GM12878 (cell line): ENCODE measurements around the gene SRGAP1. TPM values are rescaled to one million over a fixed set of nuclear protein-coding genes. Genes with fewer than 3 reads are reported as not detected.
A peak's percentile ranks its signal among the peaks of the same experiment; 100 is the strongest.

ENCODE experiments used
- ATAC-seq: fragments of 200-7000 bp; cut with Tn5 transposase; 3 replicates; pipeline ENCODE4 v1.9.1; 2020; ENCODE audit warnings: mild to moderate bottlenecking, moderate library complexity
- BruUV-seq: library from RNA; stranded (reverse); fragments of 400-500 nt; replicated peaks from 2 replicates; lab custom pipeline; 2021; lab: Mats Ljungman, UMichigan
- CTCF ChIA-PET: fragments of 300-600 bp; sonication (Branson Sonifier 250); formaldehyde crosslinking; extraction: SDS; loops from one replicate; lab custom pipeline; 2021; ENCODE audit warnings: inconsistent platforms; lab: Yijun Ruan, JAX
- POLR2A ChIA-PET: fragments of 350-600 bp; formaldehyde crosslinking; extraction: SDS; loops from one replicate; lab custom pipeline; 2021; ENCODE audit warnings: inconsistent platforms; lab: Charles Lee
- RAD21 ChIA-PET: fragments of 300-600 bp; sonication (Branson Sonifier 250); formaldehyde crosslinking; loops from one replicate; lab custom pipeline; 2023; ENCODE audit warnings: antibody characterized with exemption; ENCODE audit not compliant: unreplicated experiment; lab: Charles Lee
- SMC1A ChIA-PET: fragments of 300-600 bp; sonication (Branson Sonifier 250); formaldehyde crosslinking; loops from one replicate; lab custom pipeline; 2023; ENCODE audit not compliant: unreplicated experiment, uncharacterized antibody; lab: Charles Lee
- DNase-seq: peaks from one replicate; pipeline ENCODE4 v3.0.0-alpha.2; 2011; ENCODE audit warnings: low read depth, low spot score
- FAIRE-seq: peaks from 3 replicates; lab custom pipeline; 2011; peaks lifted over from hg19 to GRCh38; lab: Jason Lieb, UNC
- H2AFZ ChIP-seq: 2 replicates; pipeline ENCODE4 v1.6.0; 2011; ENCODE audit warnings: low read depth, low read length, control low read depth; ENCODE audit not compliant: control insufficient read depth
- H3K27ac ChIP-seq: 2 replicates; pipeline ENCODE4 v1.5.1; 2011; ENCODE audit warnings: control low read depth; ENCODE audit not compliant: control insufficient read depth, insufficient read depth
- H3K27me3 ChIP-seq, 2 experiments: replicated peaks in 1 of 2; 2 replicates each; pipeline versions ENCODE4 v1.6.0 to v1.6.1; 2011; ENCODE audit warnings: low read length in 1 of 2; ENCODE audit not compliant: control insufficient read depth in 2 of 2, insufficient read depth in 2 of 2
- H3K36me3 ChIP-seq, 2 experiments: 2 replicates each; pipeline ENCODE4 v1.5.1; 2011; ENCODE audit warnings: low read length in 1 of 2; ENCODE audit not compliant: control insufficient read depth in 2 of 2, insufficient read depth in 2 of 2
- H3K4me1 ChIP-seq: 2 replicates; pipeline ENCODE4 v1.6.1; 2011; ENCODE audit warnings: mild to moderate bottlenecking, low read length, moderate library complexity, mixed read lengths; ENCODE audit not compliant: control insufficient read depth, insufficient read depth
- H3K4me2 ChIP-seq: 2 replicates; pipeline ENCODE4 v1.6.0; 2011; ENCODE audit warnings: control low read depth; ENCODE audit not compliant: control insufficient read depth, insufficient read depth
- H3K4me3 ChIP-seq: fragments of 200-600 bp; sonication (generic); 2 replicates; pipeline ENCODE4 v1.5.1; 2016
- H3K79me2 ChIP-seq: 2 replicates; pipeline ENCODE4 v1.6.0; 2011; ENCODE audit warnings: low read length; ENCODE audit not compliant: control insufficient read depth, insufficient read depth
- H3K9ac ChIP-seq: 2 replicates; pipeline ENCODE4 v1.8.0; 2011; ENCODE audit warnings: low read length, control low read depth, mixed read lengths; ENCODE audit not compliant: control insufficient read depth, insufficient read depth
- H3K9me3 ChIP-seq: replicated peaks from 3 replicates; pipeline ENCODE4 v1.5.1; 2011; ENCODE audit warnings: mild to moderate bottlenecking, low read length; ENCODE audit not compliant: control insufficient read depth, insufficient read depth
- H4K20me1 ChIP-seq: 2 replicates; pipeline ENCODE4 v1.6.0; 2011; ENCODE audit not compliant: control insufficient read depth, insufficient read depth
- BCLAF1 ChIP-seq: fragments of 450-650 bp; IDR thresholded peaks from 2 replicates; pipeline ENCODE4 v1.6.1; 2017; ENCODE audit warnings: antibody characterized with exemption, mild to moderate bottlenecking, moderate library complexity
- FOXK2 ChIP-seq: fragments of 450-650 bp; IDR thresholded peaks from 2 replicates; pipeline ENCODE4 v1.6.1; 2017; ENCODE audit warnings: mild to moderate bottlenecking, moderate library complexity
- JUNB ChIP-seq: IDR thresholded peaks from 2 replicates; pipeline ENCODE4 v1.6.1; 2016; ENCODE audit warnings: antibody characterized with exemption, mild to moderate bottlenecking
- MEF2A ChIP-seq: IDR thresholded peaks from 2 replicates; pipeline ENCODE4 v1.6.1; 2011; ENCODE audit warnings: low read depth, mild to moderate bottlenecking, low read length, moderate library complexity; ENCODE audit not compliant: insufficient read depth
- MEF2B ChIP-seq: fragments of 450-650 bp; IDR thresholded peaks from 2 replicates; pipeline ENCODE4 v1.6.1; 2018; ENCODE audit warnings: mild to moderate bottlenecking, moderate library complexity; ENCODE audit not compliant: partially characterized antibody, poor library complexity, severe bottlenecking
- POLR2A ChIP-seq: IDR thresholded peaks from 2 replicates; pipeline ENCODE4 v1.6.1; 2011; ENCODE audit warnings: low read depth, mild to moderate bottlenecking, low read length
- POLR2AphosphoS2 ChIP-seq: IDR thresholded peaks from 2 replicates; pipeline ENCODE4 v1.6.1; 2011; ENCODE audit warnings: low read depth, mild to moderate bottlenecking, low read length, improper control_type of control experiment, moderate library complexity
- RAD21 ChIP-seq: IDR thresholded peaks from 2 replicates; pipeline ENCODE4 v1.6.1; 2011; ENCODE audit warnings: mild to moderate bottlenecking, low read depth, low read length, moderate library complexity; ENCODE audit not compliant: insufficient read depth
- SRF ChIP-seq, 2 experiments: IDR thresholded peaks; 2 replicates each; pipeline ENCODE4 v1.6.1; 2011; ENCODE audit warnings: low read depth in 2 of 2, low read length in 2 of 2, mild to moderate bottlenecking in 1 of 2, moderate library complexity in 1 of 2
- STAT3 ChIP-seq: IDR thresholded peaks from 2 replicates; pipeline ENCODE4 v1.6.1; 2011; ENCODE audit warnings: low read depth, low read length, improper control_type of control experiment
- ZNF687 ChIP-seq: fragments of 450-650 bp; IDR thresholded peaks from 2 replicates; pipeline ENCODE4 v1.6.1; 2017; ENCODE audit warnings: mild to moderate bottlenecking, moderate library complexity
- ZZZ3 ChIP-seq: IDR thresholded peaks from 2 replicates; pipeline ENCODE4 v1.6.1; 2011; ENCODE audit warnings: low read depth; ENCODE audit not compliant: control insufficient read depth, insufficient read length
- WGBS: methylation state at CpG from one replicate; pipeline ENCODE4 v1.1.6; 2016; ENCODE audit warnings: low lambda C conversion rate; ENCODE audit not compliant: insufficient replicate concordance, insufficient coverage; ENCODE audit errors: missing lambda C conversion rate; 5-methylcytosine and 5-hydroxymethylcytosine counted together
- in situ Hi-C: fragments of 300-500 bp; cut with MboI; formaldehyde crosslinking; loops from 9 replicates; pipeline ENCODE4 v1.14.3; 2018; ENCODE audit warnings: mixed read lengths
- intact Hi-C: fragments of 100-400 bp; cut with micrococcal nuclease; formaldehyde crosslinking; loops from one replicate; pipeline ENCODE4 v1.14.2; 2022; ENCODE audit not compliant: unreplicated experiment
- polyA plus RNA-seq, 11 experiments: library from polyadenylated mRNA; depleted of rRNA in 4 of 11; unstranded in 6 of 11; stranded (reverse) in 5 of 11; fragments of >200 nt; fragmentation: Nextera tagmentation in 4 of 11; fragmentation: Illumina TruSeq in 1 of 11; extraction: Ambion mirVana in 4 of 11; extraction: Trizol in 1 of 11; gene quantifications; 1 replicate in 1 of 11; 2 replicates in 10 of 11; pipeline versions ENCODE4 v1.2.1 to v1.2.3, GENCODE V29; 2011 to 2016; ENCODE audit warnings: inconsistent platforms in 2 of 11, missing spikeins in 2 of 11, low read depth in 1 of 11
- total RNA-seq, 4 experiments: library from RNA; depleted of rRNA in 3 of 4; stranded (reverse); fragments of >200 nt in 3 of 4; fragmentation: Illumina TruSeq in 1 of 4; extraction: Trizol in 1 of 4; gene quantifications; 2 replicates each; pipeline versions ENCODE4 v1.2.1 to v1.2.3, GENCODE V29; 2013 to 2021

The SRGAP1 gene
- total and polyA plus RNA-seq, 10 of the 15 experiments (the other 5 are each of a cell fraction or from before 2014, with no cell fraction given), result 0.16 to 0.85 (median 0.46) TPM

- CTCF ChIA-PET, result interaction anchor here (1.5 kb wide), 1 partner anchor 16 kb away, joined by 4 read pairs; no protein-coding TSS in a partner anchor
- no peak for ATAC-seq
These were observed 358.5 kb downstream of the SRGAP1 start for GRCh38 chr12:64203036-64203435.

More at GRCh38 chr12:64203036-64203435, 358.5 kb downstream of the SRGAP1 start:
- H3K9ac ChIP-seq, result no peak overlapping the region
- POLR2A ChIA-PET, result no interaction called here
- TF ChIP-seq FOXK2 (no peak), SRF (IDR thresholded peaks at IDR 0.05; ENCODE audit: low read depth in 2 of 2, low read length in 2 of 2) (no peak), POLR2AphosphoS2 (no peak), STAT3 (no peak), POLR2A (no peak), MEF2A (no peak), ZNF687 (no peak), JUNB (no peak), RAD21 (no peak), MEF2B (no peak), ZZZ3 (no peak), BCLAF1 (no peak)
- no peak overlapping the region for H2AFZ ChIP-seq
- no peaks in the 10 kb centered on the region for H3K4me1 ChIP-seq
- intact Hi-C loops (no loop called here), in situ Hi-C loops (no loop called here)
- no peak overlapping the region for H3K4me3 ChIP-seq
- H3K27ac ChIP-seq, result no peak overlapping the region
- H4K20me1 ChIP-seq, result no peaks in the 10 kb centered on the region
- H3K4me2 ChIP-seq, result no peak overlapping the region
- 38% methylated on average over 5 of the region's 5 CpGs for WGBS
- no peaks in the 10 kb centered on the region for H3K9me3 ChIP-seq
- SMC1A ChIA-PET, result no interaction called here
- RAD21 ChIA-PET, result no interaction called here
- H3K36me3 ChIP-seq, result no peaks in the 10 kb centered on the region; a peak in 1 of 4 replicates
- no TSS peak for BruUV-seq
- FAIRE-seq (peak; percentile 54), DNase-seq (no peak)
- H3K27me3 ChIP-seq, result no peaks in the 10 kb centered on the region
- no peaks in the 10 kb centered on the region for H3K79me2 ChIP-seq
